Measurements from ENCODE around the gene SPOCK1. TPM values are rescaled to one million over a fixed set of nuclear protein-coding genes. Genes with fewer than 3 reads are reported as not detected.

SPOCK1 gene
- total RNA-seq, 1 experiment from 2014 or later: 9.8 TPM

- no peaks in the 10 kb centered on the region for H3K79me2 ChIP-seq (ENCODE audit: low read length)
- H3K4me3 ChIP-seq (ENCODE audit: low read length): no peak overlapping the region
- no peak overlapping the region for H3K27ac ChIP-seq (ENCODE audit: low read length)
- H3K9me3 ChIP-seq (ENCODE audit: low read length): no peaks in the 10 kb centered on the region
- ATAC-seq (no peak), DNase-seq (no peak)
- H3K9ac ChIP-seq (ENCODE audit: low read length): no peak overlapping the region
- H4K20me1 ChIP-seq (ENCODE audit: low read length): no peaks in the 10 kb centered on the region
- ChIA-PET CTCF (no interaction called here), POLR2A (ENCODE audit: unreplicated experiment) (no interaction called here)
- H2AFZ ChIP-seq (ENCODE audit: low read length): no peak overlapping the region
- no TSS peak for BruUV-seq (replicated peaks)
- H3K27me3 ChIP-seq (ENCODE audit: low read length): no peaks in the 10 kb centered on the region
- H3K9me2 ChIP-seq (replicated peaks; ENCODE audit: low read length): no peaks in the 10 kb centered on the region
- no peak for TF ChIP-seq CTCF (conservative IDR thresholded peaks at IDR 0.05; ENCODE audit: low read depth, low read length)
- TF ChIP-seq EZH2 (IDR thresholded peaks at IDR 0.05; ENCODE audit: low read length, unreplicated experiment): no peak
- TF ChIP-seq EZH2phosphoT487 (IDR thresholded peaks at IDR 0.05; ENCODE audit: borderline replicate concordance, low read length): no peak
- intact Hi-C loops (cut with micrococcal nuclease): no loop called here
- H3F3A ChIP-seq (ENCODE audit: low read length, unreplicated experiment): no peaks in the 10 kb centered on the region
- H3K36me3 ChIP-seq (ENCODE audit: low read depth, low read length): no peaks in the 10 kb centered on the region
- peaks cover 47% of the 10 kb centered on the region for H3K4me1 ChIP-seq (ENCODE audit: insufficient read depth, low read length)
- no peak overlapping the region for H3K4me2 ChIP-seq (ENCODE audit: low read length)
Observed at GRCh38 chr5:137308311-137308710, 190.8 kb downstream of the SPOCK1 start.

GRCh38 chr5:137306903-137307302, 192.2 kb downstream of the SPOCK1 start:
- Histone ChIP-seq H3K9ac (ENCODE audit: low read length) (no peak overlapping the region), H3K4me3 (ENCODE audit: low read length) (no peak overlapping the region), H3K79me2 (ENCODE audit: low read length) (no peaks in the 10 kb centered on the region), H3K36me3 (ENCODE audit: low read depth, low read length) (no peaks in the 10 kb centered on the region), H4K20me1 (ENCODE audit: low read length) (no peaks in the 10 kb centered on the region), H3K4me1 (ENCODE audit: insufficient read depth, low read length) (peaks cover 47% of the 10 kb centered on the region), H3K27ac (ENCODE audit: low read length) (no peak overlapping the region), H2AFZ (ENCODE audit: low read length) (no peak overlapping the region), H3F3A (ENCODE audit: low read length, unreplicated experiment) (no peaks in the 10 kb centered on the region), H3K27me3 (ENCODE audit: low read length) (no peaks in the 10 kb centered on the region), H3K9me2 (replicated peaks; ENCODE audit: low read length) (no peaks in the 10 kb centered on the region), H3K4me2 (ENCODE audit: low read length) (no peak overlapping the region), H3K9me3 (ENCODE audit: low read length) (no peaks in the 10 kb centered on the region)
- intact Hi-C loops (cut with micrococcal nuclease): no loop called here
- DNase-seq: no peak
- TF ChIP-seq EZH2 (IDR thresholded peaks at IDR 0.05; ENCODE audit: low read length, unreplicated experiment) (no peak), CTCF (conservative IDR thresholded peaks at IDR 0.05; ENCODE audit: low read depth, low read length) (no peak), EZH2phosphoT487 (IDR thresholded peaks at IDR 0.05; ENCODE audit: borderline replicate concordance, low read length) (no peak)
- POLR2A ChIA-PET (ENCODE audit: unreplicated experiment): no interaction called here
- CTCF ChIA-PET: no interaction called here
- BruUV-seq (replicated peaks): no TSS peak
- ATAC-seq: no peak

- no peaks in the 10 kb centered on the region for H3F3A ChIP-seq (ENCODE audit: low read length, unreplicated experiment)
- no peaks in the 10 kb centered on the region for H3K9me3 ChIP-seq (ENCODE audit: low read length)
- H3K36me3 ChIP-seq (ENCODE audit: low read depth, low read length): no peaks in the 10 kb centered on the region
- POLR2A ChIA-PET (ENCODE audit: unreplicated experiment): no interaction called here
- no peak for TF ChIP-seq EZH2 (IDR thresholded peaks at IDR 0.05; ENCODE audit: low read length, unreplicated experiment)
- no peak for TF ChIP-seq CTCF (conservative IDR thresholded peaks at IDR 0.05; ENCODE audit: low read depth, low read length)
- no peak for TF ChIP-seq EZH2phosphoT487 (IDR thresholded peaks at IDR 0.05; ENCODE audit: borderline replicate concordance, low read length)
- H4K20me1 ChIP-seq (ENCODE audit: low read length): no peaks in the 10 kb centered on the region
- H3K4me1 ChIP-seq (ENCODE audit: insufficient read depth, low read length): peaks cover 44% of the 10 kb centered on the region
- H3K9ac ChIP-seq (ENCODE audit: low read length): no peak overlapping the region
- CTCF ChIA-PET: no interaction called here
- no TSS peak for BruUV-seq (replicated peaks)
- H3K4me3 ChIP-seq (ENCODE audit: low read length): no peak overlapping the region
- H3K4me2 ChIP-seq (ENCODE audit: low read length): no peak overlapping the region
- no peak overlapping the region for H3K27ac ChIP-seq (ENCODE audit: low read length)
- ATAC-seq: no peak
- no peaks in the 10 kb centered on the region for H3K9me2 ChIP-seq (replicated peaks; ENCODE audit: low read length)
- intact Hi-C loops (cut with micrococcal nuclease): no loop called here
- DNase-seq: no peak
- H3K27me3 ChIP-seq (ENCODE audit: low read length): no peaks in the 10 kb centered on the region
- no peaks in the 10 kb centered on the region for H3K79me2 ChIP-seq (ENCODE audit: low read length)
- H2AFZ ChIP-seq (ENCODE audit: low read length): no peak overlapping the region
Observed at GRCh38 chr5:137305971-137306602, 193.0 kb downstream of the SPOCK1 start.
